Caco-2 (cell line): Measurements from ENCODE around the gene MGMT. TPM values are rescaled to one million over a fixed set of nuclear protein-coding genes. Genes with fewer than 3 reads are reported as not detected.

Experiments
- BruUV-seq: library from RNA; stranded (reverse); fragments of 400-500 nt; replicated peaks from 2 replicates; lab custom pipeline; 2021; lab: Mats Ljungman, UMichigan
- CTCF ChIA-PET: fragments of 300-600 bp; sonication (Branson Sonifier 250); formaldehyde crosslinking; loops from one replicate; lab custom pipeline; 2022; ENCODE audit warnings: antibody characterized with exemption; lab: Charles Lee
- POLR2A ChIA-PET: fragments of 300-600 bp; sonication (Branson Sonifier 250); formaldehyde crosslinking; loops from one replicate; lab custom pipeline; 2022; ENCODE audit warnings: antibody characterized with exemption; lab: Charles Lee
- DNase-seq, 2 experiments: peaks; one replicate each; pipeline versions ENCODE4 v3.0.0 to v3.0.0-alpha.2; 2020 to 2022
- H3K27me3 ChIP-seq: replicated peaks from 2 replicates; pipeline ENCODE4 v1.6.0; 2011; ENCODE audit warnings: low read length; ENCODE audit not compliant: control insufficient read depth, insufficient read depth
- H3K36me3 ChIP-seq: 2 replicates; pipeline ENCODE4 v1.5.1; 2011; ENCODE audit warnings: low read length; ENCODE audit not compliant: control insufficient read depth, insufficient read depth
- H3K4me1 ChIP-seq: fragments of 250-450 bp; sonication (Bioruptor Pico); 2 replicates; pipeline ENCODE4 v1.5.1; 2020; ENCODE audit warnings: mild to moderate bottlenecking
- H3K4me3 ChIP-seq: 2 replicates; pipeline ENCODE4 v1.5.1; 2011; ENCODE audit warnings: low read depth, mild to moderate bottlenecking, control low read depth, low read length
- H3K9me3 ChIP-seq: fragments of 250-450 bp; sonication (Bioruptor Pico); 2 replicates; pipeline ENCODE4 v1.5.1; 2020; ENCODE audit warnings: mild to moderate bottlenecking, moderate library complexity
- H3K27ac Mint-ChIP-seq: one replicate; pipeline ENCODE4 v1.8.0; 2022; ENCODE audit warnings: mixed read lengths; ENCODE audit not compliant: unreplicated experiment
- H3K27me3 Mint-ChIP-seq: one replicate; pipeline ENCODE4 v1.8.0; 2022; ENCODE audit warnings: mixed read lengths; ENCODE audit not compliant: insufficient read depth, unreplicated experiment
- H3K36me3 Mint-ChIP-seq: one replicate; pipeline ENCODE4 v1.8.0; 2022; ENCODE audit warnings: mild to moderate bottlenecking, mixed read lengths; ENCODE audit not compliant: insufficient read depth, unreplicated experiment
- H3K4me1 Mint-ChIP-seq: one replicate; pipeline ENCODE4 v1.8.0; 2022; ENCODE audit warnings: low read depth, mixed read lengths; ENCODE audit not compliant: unreplicated experiment
- H3K4me3 Mint-ChIP-seq: one replicate; pipeline ENCODE4 v1.8.0; 2022; ENCODE audit warnings: mild to moderate bottlenecking, moderate library complexity, mixed read lengths; ENCODE audit not compliant: unreplicated experiment
- H3K9me3 Mint-ChIP-seq: one replicate; pipeline ENCODE4 v1.8.0; 2022; ENCODE audit warnings: mixed read lengths; ENCODE audit not compliant: unreplicated experiment
- CTCF ChIP-seq, 2 experiments: fragments of 200-600 bp in 1 of 2; IDR thresholded peaks; 1 replicate in 1 of 2; 2 replicates in 1 of 2; pipeline versions ENCODE4 v1.5.1 to v1.8.0; 2011 to 2022; ENCODE audit warnings: antibody characterized with exemption in 1 of 2, control low read depth in 1 of 2, inconsistent platforms in 1 of 2, low read depth in 1 of 2, low read length in 1 of 2, mild to moderate bottlenecking in 1 of 2, moderate library complexity in 1 of 2; ENCODE audit not compliant: insufficient read depth in 1 of 2, severe bottlenecking in 1 of 2, unreplicated experiment in 1 of 2
- intact Hi-C: fragments of 100-400 bp; cut with micrococcal nuclease; formaldehyde crosslinking; loops from one replicate; pipeline ENCODE4 v1.10.0; 2022; ENCODE audit not compliant: unreplicated experiment
- total RNA-seq: library from RNA; stranded (reverse); gene quantifications from 2 replicates; pipeline ENCODE4 v1.2.3, GENCODE V29; 2022

The MGMT gene
- total RNA-seq, 1 experiment from 2014 or later = 57.0 TPM

- Mint-ChIP-seq H3K27me3 (no peaks in the 10 kb centered on the region), H3K36me3 (peaks cover 3% of the 10 kb centered on the region), H3K4me3 (no peak overlapping the region), H3K4me1 (no peaks in the 10 kb centered on the region), H3K9me3 (no peaks in the 10 kb centered on the region), H3K27ac (no peak overlapping the region)
- no peak for TF ChIP-seq CTCF (IDR thresholded peaks at IDR 0.05; ENCODE audit: insufficient read depth in 1 of 2, low read depth in 1 of 2, low read length in 1 of 2, severe bottlenecking in 1 of 2, unreplicated experiment in 1 of 2)
- ChIA-PET CTCF (no interaction called here), POLR2A (no interaction called here)
- Histone ChIP-seq H3K4me1 (no peaks in the 10 kb centered on the region), H3K9me3 (no peaks in the 10 kb centered on the region), H3K4me3 (no peak overlapping the region), H3K27me3 (no peaks in the 10 kb centered on the region), H3K36me3 (peaks cover 1% of the 10 kb centered on the region)
- intact Hi-C loops = no loop called here
- no peak for DNase-seq
- no TSS peak for BruUV-seq
Observed at GRCh38 chr10:129693382-129693781, 226.3 kb downstream of the MGMT start.

- intact Hi-C loops = no loop called here
- Mint-ChIP-seq H3K27ac (no peak overlapping the region), H3K4me1 (no peaks in the 10 kb centered on the region), H3K36me3 (no peaks in the 10 kb centered on the region), H3K9me3 (no peaks in the 10 kb centered on the region), H3K27me3 (no peaks in the 10 kb centered on the region), H3K4me3 (no peak overlapping the region)
- H3K4me3 ChIP-seq = no peak overlapping the region
- H3K27me3 ChIP-seq = no peaks in the 10 kb centered on the region
- CTCF ChIA-PET = interaction anchor here (0.6 kb wide), 1 partner anchor 147 kb away, joined by 8 read pairs; no protein-coding TSS in a partner anchor
- no peaks in the 10 kb centered on the region for H3K4me1 ChIP-seq
- H3K36me3 ChIP-seq = peaks cover 1% of the 10 kb centered on the region
- BruUV-seq = no TSS peak
- H3K9me3 ChIP-seq = no peaks in the 10 kb centered on the region
- POLR2A ChIA-PET = no interaction called here
- no peak for DNase-seq
- no peak for TF ChIP-seq CTCF (IDR thresholded peaks at IDR 0.05; ENCODE audit: insufficient read depth in 1 of 2, low read depth in 1 of 2, low read length in 1 of 2, severe bottlenecking in 1 of 2, unreplicated experiment in 1 of 2)
Observed at GRCh38 chr10:129694184-129694583, 227.1 kb downstream of the MGMT start.

- H3K9me3 Mint-ChIP-seq = no peaks in the 10 kb centered on the region
- intact Hi-C loops = no loop called here
- Histone ChIP-seq H3K4me3 (no peak overlapping the region), H3K4me1 (no peaks in the 10 kb centered on the region), H3K36me3 (peaks cover 1% of the 10 kb centered on the region), H3K9me3 (no peaks in the 10 kb centered on the region), H3K27me3 (no peaks in the 10 kb centered on the region)
- TF ChIP-seq CTCF (IDR thresholded peaks at IDR 0.05; ENCODE audit: insufficient read depth in 1 of 2, low read depth in 1 of 2, low read length in 1 of 2, severe bottlenecking in 1 of 2, unreplicated experiment in 1 of 2) = no peak
- CTCF ChIA-PET = interaction anchor here (0.6 kb wide), 1 partner anchor 148 kb away, joined by 8 read pairs; no protein-coding TSS in a partner anchor
- no peaks in the 10 kb centered on the region for H3K36me3 Mint-ChIP-seq
- BruUV-seq = no TSS peak
- no peaks in the 10 kb centered on the region for H3K4me1 Mint-ChIP-seq
- H3K27ac Mint-ChIP-seq = no peak overlapping the region
- no peak overlapping the region for H3K4me3 Mint-ChIP-seq
- H3K27me3 Mint-ChIP-seq = no peaks in the 10 kb centered on the region
- DNase-seq = no peak
- POLR2A ChIA-PET = no interaction called here
Observed at GRCh38 chr10:129694691-129695243, 227.7 kb downstream of the MGMT start.
